Hepatocyte (in vitro differentiated cells): ENCODE results near the gene TARM1.

ENCODE experiments used
- EZH2 ChIP-seq: fragments of 200-600 bp; sonication (generic); IDR thresholded peaks from 2 replicates; pipeline ENCODE4 v1.6.1; 2016; ENCODE audit warnings: antibody characterized with exemption, mild to moderate bottlenecking, borderline replicate concordance
- EZH2phosphoT487 ChIP-seq: fragments of 200-600 bp; sonication (generic); IDR thresholded peaks from one replicate; pipeline ENCODE4 v1.6.1; 2018; ENCODE audit warnings: antibody characterized with exemption, mild to moderate bottlenecking, low read depth, moderate library complexity; ENCODE audit not compliant: unreplicated experiment, severe bottlenecking
- TF ChIP-seq, protein P1 (sequence below): fragments of 200-600 bp; sonication (generic); IDR thresholded peaks from 2 replicates; pipeline ENCODE4 v1.5.1; 2016; ENCODE audit warnings: antibody characterized with exemption, mild to moderate bottlenecking; ENCODE audit not compliant: poor library complexity

DNA sequence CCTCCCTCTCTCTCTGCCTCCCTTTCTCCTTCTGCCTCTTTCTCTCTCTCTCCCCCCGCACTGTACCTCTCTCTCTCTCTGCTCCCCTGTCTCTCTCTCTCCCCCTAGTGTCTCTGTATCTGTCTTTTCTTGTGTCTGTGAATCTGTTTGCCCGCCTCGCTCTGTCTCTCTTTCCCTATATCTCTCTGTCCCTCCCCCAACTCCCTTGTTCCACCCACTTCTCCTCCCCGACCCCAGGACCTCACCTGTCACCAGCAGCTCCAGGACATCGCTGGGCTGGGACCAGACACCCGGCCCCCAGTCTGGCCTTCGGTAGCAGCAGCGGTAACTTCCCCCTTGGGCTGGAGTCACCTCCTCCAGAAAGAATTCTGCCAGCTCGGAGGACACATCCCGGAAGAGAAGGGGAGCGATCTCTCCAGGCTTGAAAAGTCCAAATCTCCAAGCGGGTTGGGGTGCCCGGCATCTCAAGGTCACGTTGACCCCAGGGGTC, 15.5 kb upstream of the TARM1 start:
- TF ChIP-seq, protein P1, sequence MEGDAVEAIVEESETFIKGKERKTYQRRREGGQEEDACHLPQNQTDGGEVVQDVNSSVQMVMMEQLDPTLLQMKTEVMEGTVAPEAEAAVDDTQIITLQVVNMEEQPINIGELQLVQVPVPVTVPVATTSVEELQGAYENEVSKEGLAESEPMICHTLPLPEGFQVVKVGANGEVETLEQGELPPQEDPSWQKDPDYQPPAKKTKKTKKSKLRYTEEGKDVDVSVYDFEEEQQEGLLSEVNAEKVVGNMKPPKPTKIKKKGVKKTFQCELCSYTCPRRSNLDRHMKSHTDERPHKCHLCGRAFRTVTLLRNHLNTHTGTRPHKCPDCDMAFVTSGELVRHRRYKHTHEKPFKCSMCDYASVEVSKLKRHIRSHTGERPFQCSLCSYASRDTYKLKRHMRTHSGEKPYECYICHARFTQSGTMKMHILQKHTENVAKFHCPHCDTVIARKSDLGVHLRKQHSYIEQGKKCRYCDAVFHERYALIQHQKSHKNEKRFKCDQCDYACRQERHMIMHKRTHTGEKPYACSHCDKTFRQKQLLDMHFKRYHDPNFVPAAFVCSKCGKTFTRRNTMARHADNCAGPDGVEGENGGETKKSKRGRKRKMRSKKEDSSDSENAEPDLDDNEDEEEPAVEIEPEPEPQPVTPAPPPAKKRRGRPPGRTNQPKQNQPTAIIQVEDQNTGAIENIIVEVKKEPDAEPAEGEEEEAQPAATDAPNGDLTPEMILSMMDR: peak; percentile 22
- TF ChIP-seq EZH2 (no peak), EZH2phosphoT487 (no peak)
